HepG2 (cell line): ENCODE results near the gene SCN4B. TPM values are rescaled to one million over a fixed set of nuclear protein-coding genes. Genes with fewer than 3 reads are reported as not detected.

ENCODE experiments used
- DPF2 ChIP-seq: sonication (generic); formaldehyde crosslinking; IDR thresholded peaks from 2 replicates; pipeline ENCODE4 v1.4.0; 2020; ENCODE audit warnings: mild to moderate bottlenecking, low read depth, missing genetic modification reagents, borderline replicate concordance
- EP300 ChIP-seq, 3 experiments: sonication (generic) in 1 of 3; formaldehyde crosslinking in 1 of 3; IDR thresholded peaks; 2 replicates each; pipeline versions ENCODE4 v1.5.1 to v1.6.1; 2011 to 2020; ENCODE audit warnings: low read depth in 2 of 3, low read length in 2 of 3, borderline replicate concordance in 1 of 3, improper control_type of control experiment in 1 of 3, mild to moderate bottlenecking in 1 of 3, missing genetic modification reagents in 1 of 3, moderate library complexity in 1 of 3
- FOXC1 ChIP-seq: sonication (generic); formaldehyde crosslinking; IDR thresholded peaks from 2 replicates; pipeline ENCODE4 v1.8.0; 2022; ENCODE audit warnings: mild to moderate bottlenecking, missing genetic modification reagents, borderline replicate concordance
- IRF2 ChIP-seq: IDR thresholded peaks from 2 replicates; pipeline ENCODE4 v1.6.1; 2018; ENCODE audit warnings: missing genetic modification reagents, missing compliant biosample characterization
- KDM5B ChIP-seq: sonication (generic); formaldehyde crosslinking; IDR thresholded peaks from 2 replicates; pipeline ENCODE4 v1.4.0; 2020; ENCODE audit warnings: missing genetic modification reagents, mild to moderate bottlenecking, borderline replicate concordance
- LCORL ChIP-seq, 2 experiments: fragments of 450-650 bp in 1 of 2; sonication (generic) in 1 of 2; formaldehyde crosslinking in 1 of 2; IDR thresholded peaks; 2 replicates each; pipeline versions ENCODE4 v1.5.0 to v1.6.1; 2017 to 2020; ENCODE audit warnings: antibody characterized with exemption in 1 of 2, missing genetic modification reagents in 1 of 2
- PRMT3 ChIP-seq: sonication (generic); formaldehyde crosslinking; IDR thresholded peaks from 2 replicates; pipeline ENCODE4 v1.8.1; 2022; ENCODE audit warnings: low read depth, mild to moderate bottlenecking, moderate library complexity, missing genetic modification reagents, borderline replicate concordance
- SKIL ChIP-seq: sonication (generic); formaldehyde crosslinking; IDR thresholded peaks from 2 replicates; pipeline ENCODE4 v1.8.0; 2022; ENCODE audit warnings: missing genetic modification reagents, mild to moderate bottlenecking, moderate library complexity, borderline replicate concordance
- TERF1 ChIP-seq: sonication (generic); formaldehyde crosslinking; IDR thresholded peaks from 2 replicates; pipeline ENCODE4 v1.8.0; 2022; ENCODE audit warnings: mild to moderate bottlenecking, missing genetic modification reagents, moderate library complexity
- TOE1 ChIP-seq: sonication (generic); formaldehyde crosslinking; IDR thresholded peaks from 2 replicates; pipeline ENCODE4 v1.4.0; 2020; ENCODE audit warnings: mild to moderate bottlenecking, missing genetic modification reagents
- ZMYM4 ChIP-seq: sonication (generic); formaldehyde crosslinking; IDR thresholded peaks from 2 replicates; pipeline ENCODE4 v1.8.1; 2023; ENCODE audit warnings: mild to moderate bottlenecking, missing genetic modification reagents
- ZNF143 ChIP-seq: sonication (generic); formaldehyde crosslinking; IDR thresholded peaks from 2 replicates; pipeline ENCODE4 v1.4.0; 2020; ENCODE audit warnings: missing genetic modification reagents
- ZNF510 ChIP-seq: sonication (generic); formaldehyde crosslinking; IDR thresholded peaks from 2 replicates; pipeline ENCODE4 v1.4.0; 2020; ENCODE audit warnings: low read depth, mild to moderate bottlenecking, missing genetic modification reagents
- ZNF75D ChIP-seq: sonication (generic); formaldehyde crosslinking; IDR thresholded peaks from 2 replicates; pipeline ENCODE4 v1.8.1; 2023; ENCODE audit warnings: missing genetic modification reagents, mild to moderate bottlenecking, borderline replicate concordance
- ZSCAN31 ChIP-seq: sonication (generic); formaldehyde crosslinking; IDR thresholded peaks from 2 replicates; pipeline ENCODE4 v1.5.0; 2020; ENCODE audit warnings: low read depth, mild to moderate bottlenecking, missing genetic modification reagents
- polyA plus RNA-seq, 8 experiments: library from polyadenylated mRNA; depleted of rRNA in 3 of 8; stranded (reverse) in 7 of 8; unstranded in 1 of 8; fragments of >200 nt; fragmentation: Illumina TruSeq in 4 of 8; extraction: Trizol in 4 of 8; gene quantifications; 2 replicates each; pipeline versions ENCODE4 v1.2.1 to v1.2.3, GENCODE V29; 2011 to 2016; ENCODE audit warnings: low read depth in 4 of 8, missing spikeins in 1 of 8, mixed read lengths in 1 of 8; ENCODE audit not compliant: insufficient read depth in 1 of 8
- total RNA-seq, 5 experiments: library from RNA; depleted of rRNA; stranded (reverse); fragments of >200 nt; fragmentation: Illumina TruSeq; extraction: Trizol; gene quantifications; 2 replicates each; pipeline ENCODE4 v1.2.3, GENCODE V29; 2016; ENCODE audit warnings: low read depth in 1 of 5
- TF ChIP-seq, protein P1 (sequence below): sonication (generic); formaldehyde crosslinking; IDR thresholded peaks from 2 replicates; pipeline ENCODE4 v1.5.0; 2020; ENCODE audit warnings: missing genetic modification reagents, mild to moderate bottlenecking, borderline replicate concordance
- TF ChIP-seq, protein P2 (sequence below), 2 experiments: sonication (generic) in 1 of 2; formaldehyde crosslinking in 1 of 2; IDR thresholded peaks; 2 replicates each; pipeline versions ENCODE4 v1.6.1 to v1.9.0; 2014 to 2022; ENCODE audit warnings: antibody characterized with exemption in 1 of 2, borderline replicate concordance in 1 of 2, inconsistent platforms in 1 of 2, low read depth in 1 of 2, missing genetic modification reagents in 1 of 2

Gene SCN4B
- total and polyA plus RNA-seq, 2 of the 13 experiments (the other 11 are each of a cell fraction or from before 2014, with no cell fraction given): 0.04 to 0.29 TPM

DNA sequence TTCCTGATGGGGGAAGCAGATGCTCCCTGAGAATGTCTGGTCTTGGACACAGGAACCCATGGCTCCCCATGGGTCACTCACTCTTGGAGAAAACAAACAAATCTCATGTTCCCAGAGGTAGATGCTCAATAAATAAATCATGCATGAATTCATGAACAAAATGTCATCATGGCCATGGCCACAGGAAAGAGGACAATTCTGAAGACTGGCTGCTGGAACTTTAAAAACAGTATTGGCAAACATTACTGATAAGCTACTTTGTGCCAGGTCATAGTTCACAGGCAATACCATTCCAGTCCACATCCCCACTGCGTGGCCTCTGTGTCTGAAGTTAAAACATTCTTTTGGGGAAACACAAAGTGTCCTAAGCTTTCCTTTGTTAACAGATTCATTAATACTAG is 56.7 kb downstream of the SCN4B start (continued):
- TF ChIP-seq TOE1 (CRISPR knock-in tag) (no peak), TERF1 (CRISPR knock-in tag) (no peak), SKIL (peak; percentile 73; the same call in 1 of the 2 replicates), ZNF510 (CRISPR knock-in tag) (no peak), IRF2 (CRISPR knock-in tag) (peak; percentile 68; the same call in 1 of the 2 replicates), ZSCAN31 (no peak), FOXC1 (CRISPR knock-in tag) (no peak), ZNF75D (CRISPR knock-in tag) (no peak), EP300 (IDR thresholded peaks at IDR 0.05; ENCODE audit: low read depth in 2 of 2, low read length in 2 of 2) (peak in 1 of 2 experiments; percentile 91; a peak in 2 of 4 replicates), EP300 (CRISPR knock-in tag; IDR thresholded peaks at IDR 0.05; ENCODE audit: borderline replicate concordance) (peak; percentile 86), PRMT3 (no peak), KDM5B (CRISPR knock-in tag) (no peak), DPF2 (CRISPR knock-in tag) (peak; percentile 74), LCORL (IDR thresholded peaks at IDR 0.05) (no peak), LCORL (CRISPR knock-in tag; IDR thresholded peaks at IDR 0.05) (peak; percentile 46; the same call in 1 of the 2 replicates), ZNF143 (CRISPR knock-in tag) (no peak), ZMYM4 (CRISPR knock-in tag) (peak; percentile 54; the same call in 1 of the 2 replicates)
- TF ChIP-seq, protein P1, sequence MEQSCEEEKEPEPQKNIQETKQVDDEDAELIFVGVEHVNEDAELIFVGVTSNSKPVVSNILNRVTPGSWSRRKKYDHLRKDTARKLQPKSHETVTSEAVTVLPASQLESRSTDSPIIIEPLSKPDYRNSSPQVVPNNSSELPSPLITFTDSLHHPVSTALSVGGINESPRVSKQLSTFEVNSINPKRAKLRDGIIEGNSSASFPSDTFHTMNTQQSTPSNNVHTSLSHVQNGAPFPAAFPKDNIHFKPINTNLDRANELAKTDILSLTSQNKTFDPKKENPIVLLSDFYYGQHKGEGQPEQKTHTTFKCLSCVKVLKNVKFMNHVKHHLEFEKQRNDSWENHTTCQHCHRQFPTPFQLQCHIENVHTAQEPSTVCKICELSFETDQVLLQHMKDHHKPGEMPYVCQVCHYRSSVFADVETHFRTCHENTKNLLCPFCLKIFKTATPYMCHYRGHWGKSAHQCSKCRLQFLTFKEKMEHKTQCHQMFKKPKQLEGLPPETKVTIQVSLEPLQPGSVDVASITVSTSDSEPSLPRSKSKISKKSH (CRISPR knock-in tag): no peak
- TF ChIP-seq, protein P2, sequence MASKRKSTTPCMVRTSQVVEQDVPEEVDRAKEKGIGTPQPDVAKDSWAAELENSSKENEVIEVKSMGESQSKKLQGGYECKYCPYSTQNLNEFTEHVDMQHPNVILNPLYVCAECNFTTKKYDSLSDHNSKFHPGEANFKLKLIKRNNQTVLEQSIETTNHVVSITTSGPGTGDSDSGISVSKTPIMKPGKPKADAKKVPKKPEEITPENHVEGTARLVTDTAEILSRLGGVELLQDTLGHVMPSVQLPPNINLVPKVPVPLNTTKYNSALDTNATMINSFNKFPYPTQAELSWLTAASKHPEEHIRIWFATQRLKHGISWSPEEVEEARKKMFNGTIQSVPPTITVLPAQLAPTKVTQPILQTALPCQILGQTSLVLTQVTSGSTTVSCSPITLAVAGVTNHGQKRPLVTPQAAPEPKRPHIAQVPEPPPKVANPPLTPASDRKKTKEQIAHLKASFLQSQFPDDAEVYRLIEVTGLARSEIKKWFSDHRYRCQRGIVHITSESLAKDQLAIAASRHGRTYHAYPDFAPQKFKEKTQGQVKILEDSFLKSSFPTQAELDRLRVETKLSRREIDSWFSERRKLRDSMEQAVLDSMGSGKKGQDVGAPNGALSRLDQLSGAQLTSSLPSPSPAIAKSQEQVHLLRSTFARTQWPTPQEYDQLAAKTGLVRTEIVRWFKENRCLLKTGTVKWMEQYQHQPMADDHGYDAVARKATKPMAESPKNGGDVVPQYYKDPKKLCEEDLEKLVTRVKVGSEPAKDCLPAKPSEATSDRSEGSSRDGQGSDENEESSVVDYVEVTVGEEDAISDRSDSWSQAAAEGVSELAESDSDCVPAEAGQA (IDR thresholded peaks at IDR 0.05; ENCODE audit: low read depth): no peak
- TF ChIP-seq, protein P2 (CRISPR knock-in tag; IDR thresholded peaks at IDR 0.05; ENCODE audit: borderline replicate concordance): no peak
